GM10266 (cell line): ENCODE results near the gene ADCY4.
"Not testable (repeated sequence)": the region's sequence is repeated elsewhere in the genome, so short reads cannot be mapped to it uniquely, and the experiment has no call there.

Experiments used
- DNase-seq: peaks from one replicate; pipeline ENCODE4 v3.0.0; 2012; ENCODE audit errors: extremely low spot score
- CTCF ChIP-seq: IDR thresholded peaks from 2 replicates; pipeline ENCODE4 v1.5.1; 2012; ENCODE audit warnings: mild to moderate bottlenecking, low read depth; ENCODE audit not compliant: control insufficient read depth, insufficient read depth; ENCODE audit errors: missing control alignments

ADCY4 gene

GRCh38 chr14:24356208-24356607 lies 21.3 kb upstream of the ADCY4 start:
- TF ChIP-seq CTCF = no peak
- no peak for DNase-seq

GRCh38 chr14:24355009-24355408 lies 20.1 kb upstream of the ADCY4 start:
- no peak for TF ChIP-seq CTCF
- DNase-seq = no peak

GRCh38 chr14:24354482-24354825 lies 19.6 kb upstream of the ADCY4 start:
- not testable (repeated sequence) for DNase-seq

- DNase-seq = no peak
- no peak for TF ChIP-seq CTCF
These were observed 18.9 kb upstream of the ADCY4 start for GRCh38 chr14:24353559-24354481.

GRCh38 chr14:24351517-24351916 lies 16.6 kb upstream of the ADCY4 start:
- no peak for TF ChIP-seq CTCF
- DNase-seq = no peak

- no peak for DNase-seq
- TF ChIP-seq CTCF = no peak
These were observed 14.9 kb upstream of the ADCY4 start for GRCh38 chr14:24349742-24350141.

GRCh38 chr14:24348186-24348585 lies 13.3 kb upstream of the ADCY4 start:
- TF ChIP-seq CTCF = no peak
- no peak for DNase-seq
